NCI-H1436 (cell line): ENCODE measurements around the gene LMBR1.
"Not testable (repeated sequence)": the region's sequence is repeated elsewhere in the genome, so short reads cannot be mapped to it uniquely, and the experiment has no call there.

Experiments
- DNase-seq: peaks from one replicate; lab custom pipeline; 2025; lab: John Stamatoyannopoulos, UW

The LMBR1 gene

GRCh38 chr7:156845379-156846101 is 47.4 kb downstream of the LMBR1 start:
- no peak for DNase-seq

GRCh38 chr7:156843582-156843981 is 49.4 kb downstream of the LMBR1 start:
- not testable (repeated sequence) for DNase-seq

GRCh38 chr7:156843157-156843556 is 49.8 kb downstream of the LMBR1 start:
- DNase-seq, result no peak

DNA sequence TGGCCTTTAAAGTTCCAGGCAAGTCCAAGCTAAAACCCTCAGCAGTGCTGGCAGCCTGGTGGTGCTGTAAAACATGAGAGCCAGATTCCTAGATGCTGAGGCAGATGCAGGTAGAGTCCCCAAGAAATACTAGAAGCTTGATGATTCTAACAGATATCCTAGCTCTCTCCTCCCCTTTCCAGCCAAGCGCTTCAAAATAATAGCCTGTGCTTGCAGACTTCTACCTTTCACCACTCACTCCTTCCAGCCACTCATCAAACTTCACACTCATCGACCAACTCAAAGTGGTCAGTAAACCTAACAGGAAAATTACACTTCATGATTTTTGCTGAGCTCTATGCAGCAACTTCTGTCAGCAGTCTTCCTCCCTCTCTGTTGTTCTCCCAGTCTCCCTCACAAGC is 50.2 kb downstream of the LMBR1 start:
- DNase-seq, result no peak

DNA sequence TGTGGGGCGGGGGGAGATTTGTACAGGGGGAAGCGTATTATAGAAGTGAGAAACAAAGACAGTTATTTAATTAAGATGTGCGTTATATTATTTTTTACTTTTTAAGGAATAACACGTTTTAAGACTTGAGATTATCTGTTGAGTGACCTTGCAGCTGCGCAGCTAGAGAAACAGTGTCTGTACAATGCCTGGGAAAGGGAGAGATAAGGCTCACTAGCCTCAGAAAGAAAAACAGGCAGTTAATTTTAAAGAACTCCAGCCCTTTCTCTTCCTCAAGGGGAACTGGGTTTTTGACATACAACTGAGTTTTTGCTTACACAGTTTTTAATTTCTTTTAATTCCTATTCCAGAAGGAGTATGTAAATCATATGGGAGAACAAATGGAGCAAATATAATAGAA is 50.7 kb downstream of the LMBR1 start:
- no peak for DNase-seq

GRCh38 chr7:156841497-156841896 is 51.5 kb downstream of the LMBR1 start:
- no peak for DNase-seq

GRCh38 chr7:156840134-156840533 is 52.8 kb downstream of the LMBR1 start:
- no peak for DNase-seq

DNA sequence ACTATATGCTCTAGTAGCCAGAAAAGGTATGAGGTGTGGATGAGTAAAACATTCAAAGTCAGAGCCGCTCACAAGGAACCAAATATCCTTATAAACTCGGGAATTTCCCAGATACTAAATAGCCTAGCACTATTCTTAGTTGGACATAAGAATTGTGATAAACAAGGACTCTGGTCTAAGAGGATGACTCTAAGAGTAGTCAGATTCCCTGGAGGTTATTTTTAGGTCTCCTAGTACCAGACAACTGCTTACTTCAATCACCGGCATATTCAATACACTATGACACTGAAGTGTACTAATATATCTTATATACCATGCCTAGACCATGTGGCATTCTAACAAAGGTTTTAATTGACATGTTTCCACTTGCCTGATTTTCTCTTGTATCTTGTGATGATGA is 56.5 kb downstream of the LMBR1 start:
- no peak for DNase-seq

DNA sequence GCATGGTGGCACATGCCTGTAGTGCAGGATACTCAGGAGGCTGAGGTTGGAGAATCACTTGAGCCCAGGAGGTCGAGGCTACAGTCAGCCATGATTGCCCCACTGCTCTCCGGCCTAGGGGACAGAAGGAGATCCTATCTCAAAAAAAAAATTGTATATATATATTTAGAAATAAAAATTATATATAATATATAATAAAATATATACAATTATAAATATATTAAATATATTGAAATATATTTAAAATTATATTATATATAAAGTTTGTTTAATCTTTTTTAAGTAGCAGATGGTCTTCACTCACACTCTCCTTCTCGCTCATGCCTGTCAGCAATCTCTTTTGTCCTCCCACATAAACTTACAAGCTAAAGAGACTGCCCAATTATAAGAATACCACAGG is 58.5 kb downstream of the LMBR1 start:
- DNase-seq, result no peak

GRCh38 chr7:156833312-156833711 is 59.7 kb downstream of the LMBR1 start:
- no peak for DNase-seq

- DNase-seq, result no peak
Measured at GRCh38 chr7:156832195-156832877, 60.6 kb downstream of the LMBR1 start.

- no peak for DNase-seq
Measured at GRCh38 chr7:156829669-156830336, 63.2 kb downstream of the LMBR1 start.

GRCh38 chr7:156827587-156828203 is 65.3 kb downstream of the LMBR1 start:
- no peak for DNase-seq

DNA sequence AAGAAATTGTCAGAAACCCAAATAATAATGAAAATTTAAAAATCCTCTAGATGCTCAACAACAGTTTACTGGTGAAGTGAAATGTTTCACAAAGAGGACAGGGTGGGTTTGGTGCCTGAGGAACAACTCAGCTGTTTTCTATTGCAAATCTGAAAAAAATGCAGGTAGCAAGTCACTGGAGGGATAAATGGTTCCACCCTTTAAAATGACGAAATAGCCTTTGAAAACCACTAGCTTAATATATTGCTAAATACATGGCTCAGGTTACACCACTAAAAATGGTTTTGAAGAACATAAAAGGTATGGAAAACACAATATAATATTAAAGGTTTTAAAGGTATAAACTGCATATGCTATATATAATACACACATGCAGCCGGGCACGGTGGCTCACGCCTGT is 69.5 kb downstream of the LMBR1 start:
- no peak for DNase-seq

DNA sequence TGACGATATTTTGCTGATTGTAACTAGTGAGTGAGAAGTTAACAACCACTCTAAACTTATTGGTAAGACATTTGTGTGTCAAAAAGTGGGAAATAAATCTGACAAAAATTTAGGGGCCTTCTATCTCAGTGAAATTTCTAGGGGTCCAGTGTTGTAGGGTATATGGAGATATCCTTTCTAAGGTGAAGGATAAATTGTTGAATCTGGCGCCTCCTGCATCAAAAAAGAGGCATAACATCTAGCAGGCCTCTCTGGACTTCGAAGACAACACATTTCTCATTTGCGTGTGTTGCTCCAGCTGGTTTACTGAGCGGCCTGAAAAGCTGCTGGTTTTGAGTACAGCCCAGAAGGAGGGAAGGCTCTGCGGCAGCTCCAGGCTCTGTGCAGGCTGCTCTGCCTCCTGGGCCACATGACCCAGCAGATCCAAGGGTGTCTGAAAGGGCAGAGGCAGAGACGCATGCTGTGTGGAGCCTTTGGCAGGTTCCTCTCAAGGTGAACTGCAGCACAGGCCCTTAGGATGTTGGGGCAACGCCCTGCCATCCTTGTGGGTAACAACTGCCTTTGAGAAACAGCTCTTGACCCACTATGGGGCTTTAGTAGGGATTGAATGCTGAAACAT is 72.4 kb downstream of the LMBR1 start:
- DNase-seq, result no peak

GRCh38 chr7:156819733-156820295 is 73.2 kb downstream of the LMBR1 start:
- DNase-seq, result no peak

GRCh38 chr7:156818133-156818532 is 74.8 kb downstream of the LMBR1 start:
- no peak for DNase-seq

DNA sequence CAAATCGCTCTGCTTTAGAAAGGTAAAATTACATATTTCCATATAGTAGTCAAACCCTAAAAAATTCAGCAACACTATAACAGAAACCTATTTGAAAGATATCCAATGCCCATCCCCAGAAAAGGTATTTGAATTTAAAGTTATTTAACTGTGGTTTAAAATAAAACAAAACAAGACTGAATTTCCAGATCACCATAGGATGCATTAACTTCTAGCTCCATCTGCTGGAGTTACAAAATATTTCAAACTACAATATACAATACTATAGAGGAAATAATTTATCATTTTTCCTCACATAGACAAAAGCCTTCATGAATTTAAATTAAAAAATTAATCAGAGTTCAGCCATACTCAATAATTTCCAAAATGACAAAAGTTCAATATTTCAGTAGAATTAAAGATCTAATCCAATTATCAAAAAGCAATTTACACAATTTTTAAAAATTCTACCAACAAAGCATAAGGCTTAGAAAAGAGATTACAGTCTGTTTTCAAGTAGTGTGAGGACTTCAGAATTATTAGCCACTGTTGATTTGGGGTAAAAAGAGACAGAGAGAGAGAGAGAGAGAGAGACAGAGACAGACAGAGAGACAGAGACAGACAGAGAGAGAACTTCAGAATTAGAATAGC is 75.9 kb downstream of the LMBR1 start:
- no peak for DNase-seq

DNA sequence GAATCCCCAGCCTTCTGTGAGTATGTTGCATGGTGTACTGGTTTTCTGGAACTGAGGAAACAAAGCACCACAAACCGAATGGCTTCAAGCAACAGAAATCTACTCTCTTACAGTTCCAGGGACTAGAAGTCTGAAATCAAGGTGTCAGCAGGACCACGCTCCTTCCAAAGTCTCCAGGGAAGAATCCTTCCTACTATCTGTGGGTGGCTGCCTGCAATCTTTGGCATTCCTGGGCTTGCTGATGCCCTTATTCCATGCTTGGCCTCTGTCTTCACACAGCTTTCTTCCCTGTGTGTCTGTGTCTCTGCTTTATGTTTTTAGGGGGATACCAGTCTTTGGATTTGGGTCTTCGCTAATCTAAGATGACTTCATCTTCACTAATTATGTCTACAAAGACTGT is 81.3 kb downstream of the LMBR1 start:
- DNase-seq, result no peak

GRCh38 chr7:156803656-156804055 is 89.3 kb downstream of the LMBR1 start:
- DNase-seq, result not testable (repeated sequence)

DNA sequence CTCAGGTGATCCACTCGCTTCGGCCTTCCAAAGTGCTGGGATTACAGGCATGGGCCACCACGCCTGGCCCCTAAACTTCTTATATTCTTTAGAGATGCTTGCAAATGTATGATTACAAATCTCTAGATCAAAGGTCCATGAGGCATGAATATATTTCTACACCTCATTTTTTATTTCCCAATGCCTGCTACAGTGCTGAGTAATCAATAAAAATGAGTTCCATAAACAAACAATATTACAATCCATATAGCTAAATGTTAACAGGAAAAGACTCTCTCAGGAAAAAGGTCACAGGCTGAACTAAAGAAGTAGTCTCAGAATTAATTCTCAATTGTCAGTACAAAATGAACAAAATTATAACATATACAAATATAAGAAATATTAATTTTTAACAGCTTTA is 90.8 kb downstream of the LMBR1 start:
- DNase-seq, result no peak

- DNase-seq, result no peak
Measured at GRCh38 chr7:156795415-156795814, 97.6 kb downstream of the LMBR1 start.
